GM18498 (cell line): ENCODE measurements around the gene MINDY4.

Experiments
- ATAC-seq: cut with Tn5 transposase; IDR thresholded peaks from one replicate; pipeline ENCODE4 v1.9.1; 2021; ENCODE audit warnings: mild to moderate bottlenecking, moderate library complexity; ENCODE audit not compliant: unreplicated experiment

MINDY4 gene

GRCh38 chr7:30851651-30852307 is 80.6 kb downstream of the MINDY4 start:
- no peak for ATAC-seq

GRCh38 chr7:30852308-30852684 is 81.1 kb downstream of the MINDY4 start:
- ATAC-seq: no peak

- no peak for ATAC-seq
Measured at GRCh38 chr7:30852744-30853288, 81.6 kb downstream of the MINDY4 start.

GRCh38 chr7:30853576-30853975 is 82.4 kb downstream of the MINDY4 start:
- ATAC-seq: no peak

GRCh38 chr7:30855936-30856335 is 84.7 kb downstream of the MINDY4 start:
- no peak for ATAC-seq

GRCh38 chr7:30858576-30858975 is 87.4 kb downstream of the MINDY4 start:
- ATAC-seq: no peak

GRCh38 chr7:30859202-30859939 is 88.2 kb downstream of the MINDY4 start:
- ATAC-seq: no peak

- ATAC-seq: no peak
Measured at GRCh38 chr7:30859940-30860496, 88.8 kb downstream of the MINDY4 start.

GRCh38 chr7:30861612-30862011 is 90.4 kb downstream of the MINDY4 start:
- no peak for ATAC-seq

- no peak for ATAC-seq
Measured at GRCh38 chr7:30862995-30863705, 91.9 kb downstream of the MINDY4 start.

- no peak for ATAC-seq
Measured at GRCh38 chr7:30863706-30864035, 92.5 kb downstream of the MINDY4 start.

GRCh38 chr7:30864101-30864500 is 92.9 kb downstream of the MINDY4 start:
- ATAC-seq: no peak

- ATAC-seq: no peak
Measured at GRCh38 chr7:30865076-30865475, 93.9 kb downstream of the MINDY4 start.

GRCh38 chr7:30865821-30866220 is 94.6 kb downstream of the MINDY4 start:
- ATAC-seq: no peak

GRCh38 chr7:30866939-30867338 is 95.7 kb downstream of the MINDY4 start:
- ATAC-seq: no peak

GRCh38 chr7:30867483-30867882 is 96.3 kb downstream of the MINDY4 start:
- ATAC-seq: no peak

GRCh38 chr7:30869794-30870611 is 98.8 kb downstream of the MINDY4 start:
- ATAC-seq: no peak

GRCh38 chr7:30870821-30871518 is 99.8 kb downstream of the MINDY4 start:
- ATAC-seq: no peak

- no peak for ATAC-seq
Measured at GRCh38 chr7:30871655-30872054, 100.4 kb downstream of the MINDY4 start.

- ATAC-seq: no peak
Measured at GRCh38 chr7:30873207-30873606, 102.0 kb downstream of the MINDY4 start.
